NCI-H2227 (cell line): Measurements from ENCODE around the gene UMPS.

Experiments used
- DNase-seq: peaks from one replicate; lab custom pipeline; 2025; ENCODE audit not compliant: unreplicated experiment; lab: John Stamatoyannopoulos, UW

Gene UMPS

GRCh38 chr3:124763206-124763605 lies 33.0 kb downstream of the UMPS start:
- no peak for DNase-seq

DNA sequence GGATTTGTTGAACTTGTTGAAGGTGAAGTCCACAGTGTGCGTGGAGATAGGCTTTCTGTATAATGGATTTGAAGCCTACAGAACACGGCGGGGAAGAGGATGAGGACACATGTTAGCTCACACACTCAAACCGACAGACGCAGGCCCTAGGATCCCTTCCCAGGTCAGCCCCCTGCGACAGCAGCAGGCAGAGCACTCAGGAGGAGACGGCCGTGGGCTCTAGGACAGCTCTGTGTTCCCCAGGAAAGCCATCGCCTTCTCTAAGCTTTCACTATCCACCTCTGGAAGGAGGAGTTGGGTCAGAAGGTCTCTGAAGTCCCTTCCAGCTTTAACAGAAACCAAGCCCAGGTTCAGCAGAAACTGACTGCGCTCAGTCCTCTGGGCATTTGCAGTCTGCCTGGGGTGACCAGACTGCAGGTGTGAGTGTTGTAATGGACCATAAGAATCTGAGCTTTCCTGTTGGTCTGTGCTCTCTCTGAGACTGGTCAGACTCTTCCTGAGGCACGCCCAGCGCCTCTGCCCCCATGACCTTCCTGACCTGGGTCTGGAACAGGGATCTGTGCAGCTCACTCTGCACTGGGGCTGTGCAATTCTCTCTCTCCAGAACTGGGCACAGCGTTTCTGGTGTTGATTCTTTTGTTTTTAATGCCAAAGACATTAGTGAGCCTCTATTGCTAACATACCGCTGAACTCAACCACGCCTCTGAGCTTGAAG lies 33.5 kb downstream of the UMPS start:
- no peak for DNase-seq

DNA sequence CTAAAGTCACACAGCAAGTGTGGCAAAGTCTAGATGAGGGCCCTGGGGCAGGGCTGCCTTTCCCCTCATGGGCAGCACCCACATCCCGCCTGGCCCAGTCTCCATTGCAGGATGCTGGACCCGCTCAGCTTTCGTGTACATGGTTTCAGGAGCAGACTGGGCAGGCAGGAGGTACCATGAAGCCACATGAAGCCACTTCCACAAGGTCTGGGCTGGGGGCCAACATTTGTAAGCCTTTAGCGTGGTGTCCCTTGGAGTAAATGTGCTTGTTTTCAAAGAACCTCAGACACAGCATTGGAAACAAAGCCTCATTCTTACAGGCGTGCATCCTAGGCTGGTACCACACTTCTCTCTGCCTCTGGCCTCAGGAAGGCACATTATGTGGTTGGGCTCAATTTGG lies 34.5 kb downstream of the UMPS start:
- no peak for DNase-seq

- no peak for DNase-seq
Observed at GRCh38 chr3:124765197-124765840, 35.1 kb downstream of the UMPS start.

GRCh38 chr3:124766113-124767095 lies 36.2 kb downstream of the UMPS start:
- DNase-seq, result no peak

- no peak for DNase-seq
Observed at GRCh38 chr3:124767264-124767663, 37.0 kb downstream of the UMPS start.

DNA sequence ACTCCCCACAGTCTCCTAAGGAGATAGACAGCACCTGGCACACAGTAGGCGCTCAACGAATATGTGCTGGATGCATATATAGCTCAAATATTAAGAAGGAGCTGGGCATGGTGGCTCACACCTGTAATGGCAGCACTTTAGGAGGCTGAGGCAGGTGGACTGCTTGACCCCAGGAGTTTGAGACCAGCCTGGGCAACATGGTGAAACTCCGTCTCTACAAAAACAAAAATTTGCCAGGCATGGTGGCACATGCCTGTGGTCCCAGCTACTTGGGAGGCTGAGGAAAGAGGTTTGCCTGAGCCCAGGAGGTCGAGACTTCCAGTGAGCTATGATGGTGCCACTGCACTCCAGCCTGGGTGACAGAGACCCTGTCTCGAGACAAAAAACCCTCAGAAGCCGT lies 37.4 kb downstream of the UMPS start:
- DNase-seq, result no peak

DNA sequence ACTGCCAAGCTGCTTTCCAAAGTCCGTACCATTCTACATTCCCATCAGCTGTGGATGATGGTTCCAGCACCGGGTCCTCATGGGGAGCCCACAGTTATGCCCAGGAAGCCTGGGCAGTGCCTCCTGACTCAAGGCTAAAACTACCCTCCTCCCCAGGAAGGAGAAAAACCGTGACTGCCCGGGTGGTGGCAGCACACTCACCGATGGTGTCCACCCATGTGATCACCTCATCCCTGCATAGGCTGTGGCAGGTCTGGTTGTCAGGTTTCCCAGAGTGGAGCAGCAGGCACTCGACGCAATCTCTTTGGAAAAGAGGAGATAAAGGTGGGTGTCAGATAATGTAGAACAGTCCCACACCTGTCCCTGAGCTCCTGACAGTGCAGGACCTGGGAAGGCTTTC lies 38.6 kb downstream of the UMPS start:
- DNase-seq, result no peak

DNA sequence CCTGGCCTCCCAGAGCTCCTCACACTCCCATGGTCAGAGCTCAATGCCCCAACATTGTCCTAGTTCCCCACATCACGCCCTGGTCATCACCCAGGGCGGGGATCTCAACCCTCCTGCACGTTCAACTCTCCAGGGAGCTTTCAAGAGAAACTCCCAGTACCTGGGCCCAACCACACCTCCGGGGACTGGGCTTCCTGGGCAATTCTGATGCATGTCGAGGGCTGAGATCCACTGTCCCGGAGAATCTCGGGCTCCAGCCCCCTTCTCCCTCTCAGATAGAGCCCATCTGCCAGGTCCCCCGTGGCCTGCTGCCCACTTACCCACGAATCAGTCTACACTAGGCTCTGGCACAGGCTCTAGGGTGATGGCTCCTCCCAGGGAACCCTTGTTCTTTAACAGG lies 39.2 kb downstream of the UMPS start:
- no peak for DNase-seq

DNA sequence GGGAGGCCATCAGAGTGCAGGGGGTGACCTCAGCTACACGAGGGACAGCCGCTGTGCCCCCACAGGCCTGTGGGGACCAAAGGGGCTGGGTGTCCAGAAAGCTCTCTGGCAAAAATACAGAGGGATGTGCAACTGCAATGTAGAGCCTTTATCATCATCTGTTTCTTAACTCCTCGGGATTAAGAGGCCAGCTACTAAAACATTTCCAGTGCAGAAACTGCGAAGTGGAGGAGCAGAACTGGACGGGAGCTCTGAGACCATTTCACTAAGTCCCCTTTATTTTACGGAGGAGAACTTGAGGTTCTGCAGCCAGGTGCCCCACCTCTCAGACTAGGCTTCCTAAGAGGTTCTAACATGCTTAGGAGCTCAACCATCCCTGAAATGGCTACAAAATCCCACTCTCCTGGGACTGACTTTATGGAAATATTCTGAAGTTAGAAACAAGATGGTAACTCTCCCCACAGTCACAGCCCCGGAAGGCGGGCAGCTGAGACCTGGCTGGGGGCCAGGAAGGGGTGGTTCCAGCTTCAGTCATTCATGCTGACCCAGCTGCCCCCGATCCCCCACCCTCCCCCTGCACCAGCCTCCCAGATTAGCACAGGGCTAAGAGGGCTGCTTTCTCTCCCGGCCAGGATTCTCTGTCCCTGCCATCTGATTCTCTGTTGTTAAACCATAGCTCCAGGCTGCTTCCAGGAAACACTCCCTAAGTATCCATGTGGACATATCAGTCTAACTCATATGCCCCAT lies 40.3 kb downstream of the UMPS start:
- DNase-seq, result peak; percentile 56

GRCh38 chr3:124771083-124771445 lies 40.8 kb downstream of the UMPS start:
- DNase-seq, result no peak

DNA sequence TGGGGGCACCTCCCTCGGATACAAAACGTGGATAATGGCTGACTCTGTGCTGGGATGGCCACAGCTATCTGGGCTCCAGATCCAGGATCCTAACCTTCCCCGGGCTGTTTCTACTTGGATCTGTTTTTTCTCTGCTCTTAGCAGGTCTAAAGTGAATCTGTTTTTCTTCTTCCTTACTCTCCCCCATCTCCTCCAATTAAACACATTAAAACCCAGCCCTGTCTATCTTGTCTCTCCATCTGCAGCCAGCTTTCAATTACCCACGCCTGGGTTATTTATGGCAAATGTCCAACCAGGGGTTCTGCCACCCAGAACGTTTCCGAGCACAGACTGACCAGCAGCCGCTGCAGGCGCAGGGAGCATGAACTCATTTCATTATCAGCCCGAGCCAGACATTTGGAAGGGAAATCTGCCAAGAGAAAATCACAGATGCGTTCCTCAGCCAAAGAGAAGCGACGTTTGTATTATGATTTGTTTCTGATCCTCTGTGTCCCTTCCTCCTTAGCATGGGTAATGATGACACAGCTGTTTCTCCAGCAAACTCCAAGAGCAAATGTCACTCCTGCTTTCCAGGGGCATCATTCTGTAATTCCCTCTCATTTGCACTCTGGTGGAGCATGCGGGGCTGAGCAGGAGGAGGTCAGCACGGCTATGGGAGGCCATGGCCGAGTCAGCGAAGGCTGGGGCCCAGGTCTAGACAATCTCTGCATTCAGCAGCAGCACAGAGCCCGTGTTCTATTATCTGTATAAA lies 42.0 kb downstream of the UMPS start:
- peak; percentile 59 for DNase-seq

DNA sequence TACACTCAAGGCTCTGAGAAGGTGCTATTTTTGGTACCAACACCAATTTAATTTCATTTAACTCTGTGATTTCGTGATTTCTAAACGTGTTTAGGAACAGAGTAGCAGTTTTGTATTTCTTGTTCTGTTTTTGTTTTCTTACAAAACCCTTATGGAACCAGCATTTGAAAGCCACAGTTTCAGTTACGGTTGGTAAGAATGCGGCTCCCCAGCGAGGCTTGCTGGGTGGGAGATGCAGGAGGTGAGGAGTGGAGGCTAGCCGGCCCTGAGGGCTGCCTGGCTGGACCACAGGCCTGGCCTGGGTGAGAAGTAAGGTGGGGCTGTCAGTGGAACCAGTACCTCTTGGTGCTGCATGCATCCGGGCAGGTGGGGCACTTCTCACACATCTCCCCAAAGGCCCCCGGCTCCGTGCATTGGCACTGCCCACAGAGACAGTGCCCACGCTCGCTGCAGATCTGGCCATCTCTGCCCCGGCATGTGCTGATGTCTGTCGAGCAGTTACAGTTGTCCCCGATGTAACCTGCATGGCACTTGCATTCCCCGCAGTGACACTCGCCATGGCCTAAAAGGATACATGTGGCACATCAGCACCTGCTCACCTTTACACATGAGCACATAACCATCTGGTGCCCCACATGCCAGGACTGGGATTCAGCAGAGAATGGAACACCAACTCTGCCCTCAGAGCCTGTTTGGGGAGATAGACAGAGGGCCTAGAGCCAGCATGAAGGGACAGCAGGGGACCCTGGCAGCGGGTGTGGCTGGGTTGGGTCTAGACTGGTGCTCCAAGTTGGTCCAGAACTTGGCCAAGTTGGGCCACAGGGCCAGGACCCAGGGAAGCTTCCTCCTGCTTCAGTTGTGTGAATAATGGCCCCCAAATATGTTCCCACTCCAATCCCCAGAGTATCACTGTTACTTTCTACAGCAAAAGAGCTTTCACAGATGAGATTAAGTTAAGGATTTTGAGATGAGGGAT lies 43.4 kb downstream of the UMPS start:
- no peak for DNase-seq

DNA sequence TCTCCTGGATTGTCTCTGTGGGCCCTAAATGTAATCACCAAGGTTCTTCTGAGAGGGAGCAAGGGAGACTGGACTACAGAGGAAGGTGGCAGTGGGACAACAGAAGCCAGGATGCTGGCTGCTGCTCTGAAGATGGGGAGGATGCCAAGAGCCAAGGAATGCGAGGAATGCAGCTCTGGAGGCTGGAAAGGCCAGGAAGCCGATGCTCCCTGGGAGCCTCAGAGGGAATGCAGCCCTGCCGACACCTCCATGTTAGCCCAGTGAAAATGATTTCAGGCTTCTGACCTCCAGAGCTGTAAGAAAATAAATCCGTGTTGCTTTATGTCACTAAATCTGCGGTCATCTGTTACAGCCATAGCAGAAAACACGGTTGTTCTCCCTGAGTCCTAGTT lies 44.1 kb downstream of the UMPS start:
- no peak for DNase-seq

DNA sequence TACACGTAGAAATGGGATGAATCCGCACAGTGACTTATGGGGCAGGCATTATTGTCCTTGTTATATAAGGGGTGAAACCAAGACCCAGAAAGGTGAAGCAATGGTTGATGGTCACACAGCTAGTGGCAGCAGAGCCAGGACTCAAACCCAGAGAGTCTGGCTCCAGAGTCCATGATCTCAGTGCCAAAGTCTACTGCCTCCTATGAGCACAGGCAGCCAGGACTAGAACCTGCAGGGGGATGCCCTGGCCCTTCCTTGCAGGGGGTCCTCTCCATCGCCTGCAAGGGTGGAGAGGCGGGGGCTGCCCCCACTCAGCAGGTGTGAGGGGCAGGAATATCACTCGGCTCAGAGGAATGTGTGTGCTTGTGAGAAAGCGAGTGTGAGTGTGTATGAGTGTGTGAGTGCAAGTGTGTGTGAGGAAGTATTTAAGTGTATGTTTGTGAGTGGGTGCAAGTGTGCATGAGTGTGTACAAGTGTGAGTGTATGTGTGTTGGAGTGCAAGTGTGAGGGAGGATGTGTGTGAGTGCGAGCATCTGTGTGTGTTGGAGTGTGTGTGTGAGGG lies 44.7 kb downstream of the UMPS start:
- DNase-seq, result no peak

DNA sequence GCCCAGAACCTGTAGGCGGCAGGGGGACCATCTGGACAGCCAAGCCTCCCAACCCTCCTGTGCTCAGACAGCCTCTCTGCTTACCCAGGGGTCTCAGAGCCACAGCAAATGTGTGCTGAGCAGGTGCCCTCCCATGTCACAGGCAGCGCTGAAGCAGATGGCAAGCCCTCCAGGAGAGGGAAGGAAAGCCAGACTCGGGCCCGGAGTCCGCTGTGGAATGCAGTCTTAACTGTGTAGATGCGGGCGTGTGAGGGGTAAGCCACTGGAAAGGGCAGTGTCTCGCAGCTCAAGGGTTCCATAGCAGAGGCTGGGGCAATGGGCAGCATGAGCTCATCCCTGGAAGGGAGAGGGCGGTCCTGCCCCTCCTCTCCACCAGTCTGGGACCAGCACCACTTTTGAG lies 45.6 kb downstream of the UMPS start:
- DNase-seq, result no peak

- no peak for DNase-seq
Observed at GRCh38 chr3:124776856-124777255, 46.6 kb downstream of the UMPS start.

- no peak for DNase-seq
Observed at GRCh38 chr3:124777762-124778470, 47.7 kb downstream of the UMPS start.
